Keratinocyte (primary cell): ENCODE data around the gene IRF4.

ENCODE experiments used
- CTCF ChIP-seq, 3 experiments: IDR thresholded peaks in 1 of 3; conservative IDR thresholded peaks in 1 of 3; optimal IDR thresholded peaks in 1 of 3; 2 replicates in 2 of 3; 3 replicates in 1 of 3; pipeline versions ENCODE3 to v1.5.1; 2011; ENCODE audit warnings: low read length in 3 of 3, mild to moderate bottlenecking in 3 of 3, moderate library complexity in 2 of 3, control low read depth in 1 of 3, inconsistent platforms in 1 of 3; ENCODE audit not compliant: insufficient read depth in 2 of 3; ENCODE audit errors: extremely low read depth in 1 of 3
- EZH2 ChIP-seq: IDR thresholded peaks from one replicate; pipeline ENCODE4 v1.6.1; 2012; ENCODE audit warnings: inconsistent platforms, mild to moderate bottlenecking, low read length, moderate library complexity

DNA sequence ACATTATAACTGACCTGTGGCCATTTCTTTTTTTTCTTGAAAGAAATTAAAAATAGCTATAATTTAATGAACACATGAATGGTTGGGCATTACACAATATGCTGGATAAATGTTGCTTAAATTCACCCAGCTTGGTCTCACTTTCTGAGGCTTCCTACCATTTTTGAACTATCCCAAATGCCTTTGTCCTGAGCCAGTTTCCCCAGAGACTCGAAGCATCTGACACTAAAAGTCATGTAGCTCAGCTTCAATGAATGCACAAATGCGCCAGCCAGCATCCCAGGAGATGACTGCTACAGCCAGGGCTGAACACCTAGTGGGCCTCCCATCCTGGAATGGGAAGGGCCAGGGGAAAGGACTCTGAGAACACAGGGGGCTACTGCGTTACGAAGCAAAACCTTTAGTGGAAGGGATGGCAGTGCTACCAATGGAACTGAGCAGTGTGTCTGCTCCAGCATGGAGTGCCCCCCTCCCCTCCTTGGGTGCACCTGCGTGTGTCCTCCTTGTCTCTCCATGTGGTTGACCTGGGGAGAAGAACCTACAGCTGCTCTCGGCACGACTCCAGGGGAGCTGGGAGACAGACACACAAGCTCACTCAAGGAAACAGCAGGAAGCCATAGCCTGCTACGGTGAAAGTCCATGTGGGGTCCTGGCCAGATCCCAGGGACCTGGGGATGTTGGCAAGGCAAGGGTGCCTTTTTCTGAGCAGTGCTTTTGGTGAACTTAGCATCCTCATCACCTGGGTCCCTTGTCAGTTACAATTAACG lies 60.9 kb downstream of the IRF4 start:
- TF ChIP-seq CTCF (optimal IDR thresholded peaks at IDR 0.05 in 1 of 3, IDR thresholded peaks at IDR 0.05 in 1 of 3, conservative IDR thresholded peaks at IDR 0.05 in 1 of 3; ENCODE audit: extremely low read depth in 1 of 3, insufficient read depth in 2 of 3, low read length in 3 of 3), result no peak
- TF ChIP-seq EZH2, result no peak
